ENCODE measurements around the gene OPTC.

Gene OPTC

GRCh38 chr1:203521074-203521794 lies 27.3 kb downstream of the OPTC start:
- DNase-seq (ENCODE audit: insufficient read length, low spot score) = no peak
- no peak for TF ChIP-seq POLR2A (IDR thresholded peaks at IDR 0.05; ENCODE audit: low read depth, low read length)

GRCh38 chr1:203521812-203522211 lies 27.9 kb downstream of the OPTC start:
- FAIRE-seq (no peak), DNase-seq (ENCODE audit: insufficient read length, low spot score) (no peak)
- no peak for TF ChIP-seq POLR2A (IDR thresholded peaks at IDR 0.05; ENCODE audit: low read depth, low read length)

More at GRCh38 chr1:203521074-203521794, 27.3 kb downstream of the OPTC start:
- no peak for FAIRE-seq

DNA sequence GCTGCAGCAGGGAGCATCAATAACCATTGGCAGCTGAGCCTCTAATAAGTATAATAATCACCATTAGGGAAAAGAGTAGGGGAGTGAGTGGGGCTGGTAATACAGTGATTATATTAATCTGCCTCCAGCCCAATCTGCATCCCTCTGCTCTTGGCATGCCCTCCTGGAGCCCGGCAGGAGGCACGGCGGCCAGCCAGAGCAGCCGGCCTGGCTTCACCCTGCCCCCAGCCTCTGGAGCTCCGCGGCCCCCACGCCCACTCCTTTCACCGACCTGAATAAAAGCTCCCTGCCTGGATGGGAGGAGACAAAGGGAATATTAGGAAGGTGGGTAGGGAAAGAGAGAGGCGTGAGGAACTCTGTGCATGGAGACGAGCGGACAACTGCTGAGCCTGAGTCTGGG lies 28.3 kb downstream of the OPTC start:
- FAIRE-seq (no peak), DNase-seq (ENCODE audit: insufficient read length, low spot score) (no peak)
- TF ChIP-seq POLR2A (IDR thresholded peaks at IDR 0.05; ENCODE audit: low read depth, low read length) = no peak

DNA sequence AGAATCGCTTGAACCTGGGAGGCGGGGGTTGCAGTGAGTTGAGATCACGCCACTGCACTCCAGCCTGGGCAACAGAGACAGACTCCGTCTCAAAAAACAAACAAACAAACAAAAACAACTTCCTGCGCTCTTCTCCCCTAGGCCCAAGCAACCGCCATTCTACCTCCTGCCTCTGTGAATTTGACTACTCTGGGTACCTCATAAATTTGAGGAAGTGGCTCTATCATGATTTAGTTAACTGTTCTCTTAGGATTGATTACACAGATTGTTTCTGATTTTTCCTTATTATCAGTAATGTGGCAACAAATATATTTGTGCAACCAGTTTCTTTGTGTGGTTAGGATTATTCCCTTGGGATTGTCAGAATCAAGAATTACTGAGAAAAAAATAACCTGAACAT lies 29.7 kb downstream of the OPTC start:
- no peak for DNase-seq (ENCODE audit: insufficient read length, low spot score)
- no peak for FAIRE-seq
- TF ChIP-seq POLR2A (IDR thresholded peaks at IDR 0.05; ENCODE audit: low read depth, low read length) = no peak

- DNase-seq (ENCODE audit: insufficient read length, low spot score) (no peak), FAIRE-seq (no peak)
Observed at GRCh38 chr1:203524152-203524551, 30.2 kb downstream of the OPTC start.

DNA sequence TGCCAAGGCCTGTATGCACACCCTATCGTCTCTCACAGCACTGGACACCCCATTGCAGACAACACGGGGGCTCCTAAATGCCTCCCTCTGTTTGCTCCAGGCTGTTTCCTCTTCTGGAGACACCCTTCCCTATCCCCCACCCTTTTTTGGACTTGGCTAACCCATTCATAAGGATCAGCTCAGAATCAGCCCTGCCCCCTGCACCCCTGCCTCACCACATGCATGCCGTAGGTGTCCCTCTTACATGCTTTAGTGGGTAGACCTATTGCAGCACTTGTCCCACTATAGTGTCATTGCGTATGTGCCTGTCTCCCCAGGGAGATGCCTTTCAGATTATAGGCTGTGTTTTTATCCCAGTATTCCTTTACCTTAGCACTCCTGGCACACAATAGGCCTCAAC lies 30.9 kb downstream of the OPTC start:
- no peak for FAIRE-seq
- DNase-seq (ENCODE audit: insufficient read length, low spot score) = no peak
- TF ChIP-seq POLR2A (IDR thresholded peaks at IDR 0.05; ENCODE audit: low read depth, low read length) = no peak

More at GRCh38 chr1:203524152-203524551, 30.2 kb downstream of the OPTC start:
- no peak for TF ChIP-seq POLR2A (IDR thresholded peaks at IDR 0.05; ENCODE audit: low read depth, low read length)

GRCh38 chr1:203525685-203526084 lies 31.7 kb downstream of the OPTC start:
- TF ChIP-seq POLR2A (IDR thresholded peaks at IDR 0.05; ENCODE audit: low read depth, low read length) = no peak
- DNase-seq (ENCODE audit: insufficient read length, low spot score) (no peak), FAIRE-seq (no peak)

DNA sequence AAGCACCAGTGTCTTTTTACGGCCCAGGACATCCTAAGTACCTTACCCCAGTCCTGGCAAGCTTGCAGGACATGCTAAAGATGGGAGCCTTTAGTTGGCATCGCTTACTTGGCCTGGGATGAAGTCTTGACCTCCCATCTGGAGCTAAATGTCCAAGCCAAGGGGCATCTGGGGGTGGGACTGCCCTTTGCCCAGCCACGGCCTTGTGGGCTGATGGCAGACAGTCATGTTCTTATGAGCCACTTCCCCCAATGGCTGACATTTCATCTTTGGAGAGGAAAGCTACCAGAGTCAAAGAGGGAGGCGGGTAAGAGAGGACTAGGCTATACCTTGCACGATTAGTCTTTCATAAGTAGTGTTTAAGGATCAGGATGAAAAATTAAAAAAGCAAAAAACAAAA lies 32.2 kb downstream of the OPTC start:
- DNase-seq (ENCODE audit: insufficient read length, low spot score) = no peak
- no peak for TF ChIP-seq POLR2A (IDR thresholded peaks at IDR 0.05; ENCODE audit: low read depth, low read length)
- FAIRE-seq = no peak

GRCh38 chr1:203526572-203526971 lies 32.6 kb downstream of the OPTC start:
- FAIRE-seq (no peak), DNase-seq (ENCODE audit: insufficient read length, low spot score) (no peak)
- no peak for TF ChIP-seq POLR2A (IDR thresholded peaks at IDR 0.05; ENCODE audit: low read depth, low read length)

DNA sequence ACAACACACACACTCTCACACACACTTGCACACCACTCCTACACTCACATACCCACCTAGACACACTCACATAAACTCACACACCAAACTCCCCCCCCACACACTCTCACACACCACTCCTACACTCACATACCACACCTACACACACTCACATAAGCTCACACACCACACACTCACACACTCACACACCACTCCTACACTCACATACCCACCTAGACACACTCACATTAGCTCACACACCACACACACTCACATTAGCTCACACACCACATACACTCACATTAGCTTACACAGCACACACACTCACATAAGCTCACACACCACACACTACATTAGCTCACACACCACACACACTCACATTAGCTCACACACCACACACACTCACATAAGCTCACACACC lies 33.1 kb downstream of the OPTC start:
- no peak for TF ChIP-seq POLR2A (IDR thresholded peaks at IDR 0.05; ENCODE audit: low read depth, low read length)
- FAIRE-seq (no peak), DNase-seq (ENCODE audit: insufficient read length, low spot score) (no peak)

GRCh38 chr1:203528063-203528462 lies 34.1 kb downstream of the OPTC start:
- no peak for FAIRE-seq
- DNase-seq (ENCODE audit: insufficient read length, low spot score) = no peak
- TF ChIP-seq POLR2A (IDR thresholded peaks at IDR 0.05; ENCODE audit: low read depth, low read length) = no peak

DNA sequence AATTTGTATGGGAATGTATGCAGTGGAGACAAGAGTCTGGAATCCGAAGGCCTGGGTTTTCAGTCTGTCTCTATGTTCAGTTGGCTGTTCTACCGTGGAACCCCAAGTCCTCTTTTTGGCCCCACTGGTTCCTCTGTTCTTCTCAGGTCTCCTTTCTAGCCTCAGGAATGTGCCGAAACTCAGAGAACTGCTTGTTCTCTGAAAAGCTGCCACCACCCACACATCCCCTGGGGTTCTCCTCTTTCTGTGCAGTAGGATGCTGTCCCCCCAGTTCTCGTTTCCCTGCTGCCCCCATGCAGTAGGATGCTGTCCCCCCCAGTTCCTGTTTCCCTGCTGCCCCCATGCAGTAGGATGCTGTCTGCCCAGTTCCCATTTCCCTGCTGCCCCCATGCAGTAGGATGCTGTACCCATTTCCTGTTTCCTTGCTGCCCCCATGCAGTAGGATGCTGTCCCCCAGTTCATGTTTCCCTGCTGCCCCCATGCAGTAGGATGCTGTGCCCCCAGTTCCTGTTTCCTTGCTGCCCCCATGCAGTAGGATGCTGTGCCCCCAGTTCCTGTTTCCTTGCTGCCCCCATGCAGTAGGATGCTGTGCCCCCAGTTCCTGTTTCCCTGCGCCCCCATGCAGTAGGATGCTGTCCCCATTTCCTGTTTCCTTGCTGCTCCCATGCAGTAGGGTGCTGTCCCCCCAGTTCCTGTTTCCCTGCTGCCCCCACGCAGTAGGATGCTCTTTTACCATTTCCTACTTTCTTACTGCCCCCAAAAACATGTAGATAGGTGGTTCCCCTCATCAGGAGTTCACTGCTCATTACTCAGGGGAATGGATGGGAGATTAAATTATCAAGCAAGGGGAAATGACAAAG lies 35.3 kb downstream of the OPTC start:
- no peak for TF ChIP-seq POLR2A (IDR thresholded peaks at IDR 0.05; ENCODE audit: low read depth, low read length)
- FAIRE-seq = no peak
- no peak for DNase-seq (ENCODE audit: insufficient read length, low spot score)

GRCh38 chr1:203531063-203531462 lies 37.1 kb downstream of the OPTC start:
- FAIRE-seq (no peak), DNase-seq (ENCODE audit: insufficient read length, low spot score) (no peak)
- TF ChIP-seq POLR2A (IDR thresholded peaks at IDR 0.05; ENCODE audit: low read depth, low read length) = no peak

- TF ChIP-seq POLR2A (IDR thresholded peaks at IDR 0.05; ENCODE audit: low read depth, low read length) = no peak
- no peak for DNase-seq (ENCODE audit: insufficient read length, low spot score)
- FAIRE-seq = no peak
Observed at GRCh38 chr1:203534012-203534411, 40.1 kb downstream of the OPTC start.

DNA sequence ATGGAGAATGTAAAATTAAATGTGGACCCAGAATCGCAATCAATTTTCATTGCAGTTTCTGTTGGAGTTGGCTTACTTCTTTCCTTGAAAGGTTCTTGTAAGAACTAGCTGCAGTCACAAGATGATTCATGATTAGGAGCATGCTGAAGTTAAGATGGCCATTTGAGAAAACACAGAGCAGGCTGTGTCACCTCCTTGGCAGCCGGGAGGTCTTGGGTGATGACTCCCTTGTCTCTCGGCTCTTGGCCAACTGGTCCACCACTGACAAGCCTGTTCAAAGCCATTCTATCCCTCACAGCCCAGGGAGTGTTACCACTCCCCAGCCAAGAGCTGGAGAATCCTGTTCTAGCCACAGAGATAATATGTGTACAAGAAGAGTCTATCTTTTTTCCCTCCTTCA lies 40.6 kb downstream of the OPTC start:
- peak; percentile 89 for FAIRE-seq

More for the DNA sequence above, 40.6 kb downstream of the OPTC start:
- no peak for TF ChIP-seq POLR2A (IDR thresholded peaks at IDR 0.05; ENCODE audit: low read depth, low read length)
- DNase-seq (ENCODE audit: insufficient read length, low spot score) = peak; percentile 88

Measured in H54 (cell line).